Medulla oblongata (tissue), 1 donor: ENCODE data around the gene PTPRR.

Source experiments
- DNase-seq: peaks from one replicate; pipeline ENCODE4 v3.0.0-alpha.2; 2015; ENCODE audit errors: extremely low spot score

PTPRR gene

DNA sequence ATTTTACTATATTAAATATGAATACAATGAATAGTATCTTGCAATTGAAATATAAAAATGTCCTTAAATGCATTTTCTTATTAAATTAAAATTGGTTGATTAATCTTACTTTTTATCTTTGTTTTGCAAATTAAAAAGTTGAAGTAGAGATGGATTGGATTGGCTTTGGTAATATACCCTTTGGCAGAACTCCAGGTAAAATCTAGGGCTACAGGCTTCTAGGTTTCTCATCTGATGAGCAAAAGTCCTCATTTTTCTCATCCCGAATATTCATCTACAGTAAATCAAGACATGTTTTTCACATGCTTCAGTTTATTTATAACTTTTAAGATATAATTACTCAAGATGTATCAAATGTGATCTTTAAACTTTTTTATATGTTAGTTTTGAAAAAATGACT, 2.2 kb downstream of the PTPRR start:
- DNase-seq = no peak

DNA sequence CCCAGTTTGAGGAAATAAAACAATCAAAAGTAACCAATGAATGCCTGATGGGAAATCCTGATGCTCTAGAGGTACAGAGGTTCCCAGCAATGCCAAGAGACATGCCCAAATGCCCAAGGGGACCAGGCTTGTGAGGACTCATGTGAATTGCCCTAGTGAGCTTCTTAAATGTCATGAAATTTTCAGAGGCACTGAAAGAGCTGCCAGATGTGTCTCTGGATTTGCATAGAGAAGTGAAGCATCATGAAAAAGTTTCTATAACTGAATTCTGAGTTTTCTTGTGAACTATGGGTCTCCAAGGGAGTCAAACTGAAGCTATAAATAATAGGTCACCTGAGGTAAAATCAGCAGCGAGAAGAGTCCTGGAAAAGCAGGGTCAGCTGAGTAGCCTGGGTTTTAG, 9.9 kb downstream of the PTPRR start:
- no peak for DNase-seq

DNA sequence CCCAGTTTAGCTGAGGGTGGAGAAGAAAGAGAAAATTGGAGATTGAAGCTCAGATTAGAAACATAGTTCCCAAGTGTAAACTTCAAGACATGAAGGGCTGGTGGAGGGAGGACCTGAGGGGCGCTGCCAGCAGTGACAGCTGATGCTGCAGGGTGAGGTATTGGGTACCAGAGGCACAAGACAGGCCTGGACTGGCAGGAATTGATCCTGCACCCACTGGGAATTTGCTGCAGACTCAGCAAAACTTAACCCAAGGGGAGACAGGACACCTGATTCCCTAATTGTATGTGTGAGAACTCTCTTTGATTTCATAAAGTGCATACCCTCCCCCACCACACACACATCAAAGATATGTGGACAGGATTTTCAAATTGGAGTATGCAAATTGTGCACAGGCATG, 11.6 kb downstream of the PTPRR start:
- no peak for DNase-seq

DNA sequence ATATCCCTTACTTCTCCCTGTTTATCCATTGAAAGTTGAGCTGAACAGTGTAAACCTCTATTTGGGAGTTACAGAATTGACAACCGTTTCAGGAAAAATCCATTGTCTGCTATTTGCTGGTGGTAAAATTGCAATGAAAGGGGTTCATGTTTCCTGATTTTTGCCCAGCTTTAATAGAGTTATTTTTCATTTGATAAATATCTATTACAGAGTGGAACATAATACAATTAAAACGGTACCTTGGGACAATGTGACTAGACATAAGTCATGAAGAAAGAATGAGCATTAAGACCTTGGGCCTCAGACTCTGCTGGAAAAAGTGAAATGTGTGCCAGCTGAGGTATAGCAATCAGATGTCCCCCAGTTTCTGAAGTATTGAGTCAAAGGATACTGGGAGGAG, 13.1 kb downstream of the PTPRR start:
- DNase-seq = no peak

DNA sequence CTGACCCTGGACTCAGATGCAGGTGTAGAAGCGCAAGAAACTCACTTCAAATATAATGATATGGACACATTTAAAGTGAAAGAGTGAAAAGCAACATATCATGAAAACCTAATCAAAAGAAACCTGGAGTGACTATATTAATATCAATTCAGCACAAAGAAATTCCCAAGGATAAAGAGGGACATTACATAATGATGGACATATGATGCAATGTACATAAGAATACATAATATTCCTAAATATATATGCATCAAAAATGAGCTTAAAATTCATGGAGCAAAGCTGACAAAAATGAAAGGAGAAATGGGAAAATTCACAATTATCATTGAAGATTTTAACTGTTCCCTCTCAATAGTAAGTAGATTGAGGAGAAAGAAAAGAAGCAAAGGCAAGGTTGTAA, 24.6 kb downstream of the PTPRR start:
- no peak for DNase-seq

DNA sequence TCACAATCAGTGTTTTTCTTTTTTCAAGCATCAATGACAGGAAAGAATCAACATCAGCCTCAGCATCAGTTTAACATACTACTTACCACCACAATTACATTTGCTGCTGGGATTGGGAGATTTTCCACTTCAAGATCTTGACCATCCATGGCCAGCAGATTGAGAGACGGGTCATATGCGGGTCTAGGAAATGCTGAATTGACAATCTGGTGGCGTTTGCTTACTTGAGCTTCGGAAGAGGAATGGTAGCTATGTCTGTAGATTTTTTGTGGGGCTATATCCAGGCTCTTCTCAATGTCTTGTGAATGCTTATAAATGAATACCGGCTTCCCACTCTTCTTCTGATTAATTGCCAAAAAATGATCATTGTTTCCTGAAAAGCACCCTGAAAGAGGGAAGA, 27.9 kb downstream of the PTPRR start:
- DNase-seq = no peak

DNA sequence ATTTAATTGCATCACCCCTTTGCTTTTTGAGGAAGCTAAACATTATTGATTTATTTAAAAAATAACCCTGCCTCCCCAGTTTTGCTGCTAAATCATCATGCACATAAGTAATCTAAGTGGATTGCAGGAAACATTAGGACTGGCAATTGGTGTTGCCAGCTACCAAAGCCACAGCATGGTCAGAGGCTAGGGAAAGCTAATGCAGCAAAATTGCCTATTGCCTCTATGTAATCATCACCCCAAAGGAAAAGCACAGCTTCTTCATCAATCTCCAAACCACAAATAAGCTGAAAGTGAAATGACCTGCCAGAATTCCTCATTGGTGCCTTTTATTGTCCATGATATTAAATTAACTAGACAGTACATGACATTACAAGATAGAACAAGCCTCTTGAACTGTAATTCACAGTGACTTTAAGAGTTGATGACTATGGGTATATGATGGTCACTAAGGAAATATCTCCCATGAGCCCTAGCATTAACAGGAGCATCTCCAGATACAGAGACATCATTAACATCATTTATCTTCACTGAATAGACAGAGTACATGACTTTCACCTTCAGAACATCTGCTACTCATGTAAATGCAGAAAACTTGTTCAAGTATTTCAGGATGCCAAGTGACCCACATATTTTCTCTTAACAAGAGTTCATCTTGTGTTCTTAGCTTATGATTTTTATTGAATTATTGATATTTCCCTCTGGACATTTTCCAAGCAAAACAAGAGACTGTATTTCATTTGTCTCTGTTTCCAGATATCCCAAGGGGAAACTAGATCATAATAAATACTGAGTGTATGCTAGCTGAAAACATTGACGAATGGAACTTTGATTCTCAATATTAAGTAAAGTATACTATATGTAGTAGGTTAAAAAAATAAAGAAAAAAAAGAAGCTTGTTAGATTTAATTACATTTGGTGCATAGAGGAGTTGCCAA, 29.4 kb downstream of the PTPRR start:
- DNase-seq = no peak

DNA sequence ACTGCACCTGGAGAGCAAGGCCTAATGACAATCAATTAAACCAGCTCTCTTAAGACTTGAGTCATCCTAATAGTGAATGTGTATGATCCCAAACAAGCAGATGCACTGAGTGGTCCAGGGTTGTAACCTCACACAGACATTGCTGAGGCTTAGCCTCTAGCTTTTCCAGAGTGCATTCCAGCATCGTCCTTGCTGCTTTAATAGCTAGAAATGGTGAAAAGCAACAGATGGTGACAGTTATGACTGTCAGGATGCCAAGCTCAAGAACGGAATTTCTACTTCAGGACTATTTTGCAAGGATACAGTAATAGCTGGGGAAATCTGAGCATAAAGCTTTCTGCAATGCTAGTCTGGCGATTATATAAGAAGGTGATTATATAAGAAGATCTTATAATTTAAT, 34.6 kb downstream of the PTPRR start:
- DNase-seq = no peak

DNA sequence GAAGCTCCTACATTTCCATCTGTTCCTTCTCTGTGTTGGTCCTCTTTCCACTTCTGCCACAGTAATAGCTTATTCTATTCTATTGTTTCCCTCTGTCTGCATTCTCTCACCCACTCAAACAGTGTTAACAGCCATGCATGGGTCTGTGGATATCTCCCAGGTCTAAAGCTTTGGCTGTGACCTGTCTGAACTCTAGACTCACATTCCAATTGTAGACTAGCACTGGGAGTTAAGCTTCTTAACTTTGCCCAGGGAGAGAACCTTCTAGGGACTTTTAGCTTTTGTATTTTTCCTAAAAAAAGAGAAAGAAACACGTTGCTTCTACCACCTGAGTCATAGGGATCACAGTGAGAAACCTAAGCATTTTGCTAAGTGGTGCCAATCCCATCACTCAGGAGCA, 36.7 kb downstream of the PTPRR start:
- DNase-seq = no peak

DNA sequence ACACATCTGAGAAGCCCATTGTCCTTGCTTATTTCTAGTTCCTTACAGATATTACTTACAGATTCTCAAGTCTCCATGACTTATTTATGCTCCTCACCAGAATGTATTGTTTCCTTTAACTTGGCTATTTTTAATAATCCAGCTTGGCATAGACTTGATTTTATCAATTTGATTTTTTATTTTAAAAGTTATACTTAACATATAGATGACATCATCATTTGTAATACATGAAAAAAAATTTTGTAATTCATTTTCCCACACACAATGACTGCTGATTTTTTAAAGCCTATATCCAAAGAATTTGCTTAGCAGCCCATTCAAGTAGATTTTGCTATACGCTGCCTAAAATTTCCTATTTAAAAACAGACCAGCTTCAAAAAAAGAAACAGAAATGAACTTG, 39.8 kb downstream of the PTPRR start:
- DNase-seq = no peak

DNA sequence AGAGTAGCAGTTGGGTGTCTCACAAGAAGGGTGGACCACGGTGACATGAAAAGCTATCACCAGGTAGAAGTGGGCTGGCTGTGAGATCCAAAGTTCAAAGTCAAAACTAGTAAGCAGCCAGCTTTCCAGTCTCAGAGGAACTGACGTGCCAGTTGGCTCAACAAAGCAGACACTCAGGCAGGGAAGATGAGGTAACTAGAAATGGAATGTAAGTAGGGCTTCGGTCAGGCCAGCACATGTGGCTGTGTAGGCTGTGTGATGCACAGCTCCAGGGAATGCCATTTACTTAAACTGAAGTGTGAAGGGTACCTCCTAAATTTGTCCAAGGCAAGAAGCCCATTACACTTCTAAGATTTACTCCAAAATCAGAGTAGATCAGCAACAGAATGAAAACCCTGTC, 43.6 kb downstream of the PTPRR start:
- no peak for DNase-seq

DNA sequence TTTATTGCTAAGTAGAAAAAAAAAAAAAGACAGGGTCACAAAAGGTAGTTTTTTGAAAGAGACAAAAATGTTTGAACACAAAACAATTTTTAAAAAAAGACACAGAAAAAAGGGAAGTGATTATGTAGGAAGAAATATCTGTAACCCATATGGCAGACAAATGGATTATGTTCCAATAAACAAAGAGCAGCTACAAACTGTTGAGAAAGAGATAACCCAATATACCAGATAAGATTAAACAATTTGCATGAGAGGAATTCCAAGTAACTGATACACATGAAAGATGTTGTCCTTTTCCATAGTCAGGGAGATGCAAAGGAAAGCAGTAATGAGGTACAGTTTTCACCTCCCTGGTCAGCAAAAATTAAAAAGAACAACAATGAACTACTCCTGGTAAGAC, 44.9 kb downstream of the PTPRR start:
- no peak for DNase-seq

DNA sequence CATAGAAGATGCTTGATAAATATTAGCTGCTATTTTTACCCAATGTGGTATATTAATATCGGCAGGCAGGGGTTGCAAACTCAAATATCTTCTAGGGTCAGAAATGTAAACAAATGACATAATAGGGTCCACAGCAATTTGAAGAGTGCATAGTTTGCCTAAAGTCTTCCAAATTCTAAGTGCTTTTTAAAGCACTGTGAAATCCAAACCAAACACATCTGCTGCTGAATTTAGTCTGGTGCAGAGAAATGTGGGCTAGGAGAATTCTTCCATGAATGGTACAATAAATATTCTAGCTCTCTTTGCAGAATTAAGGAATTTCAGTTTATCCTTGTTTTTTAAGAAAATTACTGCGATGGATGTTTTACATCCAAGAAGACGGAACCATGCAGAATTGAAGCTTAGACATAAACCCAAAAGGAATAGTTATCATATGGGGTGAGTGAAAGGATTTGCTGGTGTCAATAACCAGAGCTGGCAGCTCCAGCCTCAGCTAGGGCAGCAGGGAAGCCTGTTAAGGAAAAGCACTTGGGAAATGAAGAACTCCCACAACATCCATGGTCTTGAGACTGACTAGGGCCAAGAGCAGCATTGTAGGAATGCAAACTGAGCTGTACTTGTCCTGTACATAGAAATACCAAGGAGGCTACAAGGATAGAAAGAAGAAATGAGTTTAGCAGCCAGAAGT, 65.5 kb downstream of the PTPRR start:
- no peak for DNase-seq

DNA sequence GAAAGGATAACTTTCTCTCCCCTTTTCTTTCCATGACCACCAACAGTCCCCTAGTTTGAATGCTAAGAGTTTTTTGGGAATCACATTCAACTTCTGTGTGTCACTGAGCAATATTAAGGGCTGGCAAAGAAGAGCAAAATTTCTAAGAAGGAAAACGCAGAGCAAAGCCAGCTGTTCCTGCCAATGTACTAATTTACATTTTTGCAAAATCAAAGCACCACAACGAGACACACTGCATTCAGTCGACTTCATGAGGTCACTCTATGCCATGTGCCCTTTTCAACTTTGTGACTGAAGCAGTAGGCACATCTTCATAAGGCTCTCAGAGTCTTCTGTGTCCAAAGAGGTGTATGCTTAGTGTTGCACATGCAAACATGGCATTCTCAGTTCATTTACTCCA, 66.4 kb downstream of the PTPRR start:
- no peak for DNase-seq

DNA sequence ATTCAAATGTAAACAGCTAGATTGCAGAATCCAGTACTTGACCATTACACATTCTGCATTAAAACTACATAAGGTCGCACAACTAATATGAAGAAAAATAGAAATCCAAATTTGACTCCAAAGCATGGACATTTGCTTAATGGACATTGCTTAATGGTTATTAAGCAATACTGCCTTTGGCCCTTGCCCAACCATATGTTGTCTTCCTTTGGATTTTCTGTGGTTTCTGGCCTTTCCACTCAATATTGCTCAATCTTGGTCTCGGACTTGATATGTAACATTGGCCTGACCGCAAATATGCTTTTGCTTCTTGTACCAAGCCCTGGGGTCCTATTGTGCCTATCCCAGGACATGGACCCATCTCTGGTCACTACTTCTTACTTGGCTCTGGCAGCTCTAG, 67.2 kb downstream of the PTPRR start:
- no peak for DNase-seq

DNA sequence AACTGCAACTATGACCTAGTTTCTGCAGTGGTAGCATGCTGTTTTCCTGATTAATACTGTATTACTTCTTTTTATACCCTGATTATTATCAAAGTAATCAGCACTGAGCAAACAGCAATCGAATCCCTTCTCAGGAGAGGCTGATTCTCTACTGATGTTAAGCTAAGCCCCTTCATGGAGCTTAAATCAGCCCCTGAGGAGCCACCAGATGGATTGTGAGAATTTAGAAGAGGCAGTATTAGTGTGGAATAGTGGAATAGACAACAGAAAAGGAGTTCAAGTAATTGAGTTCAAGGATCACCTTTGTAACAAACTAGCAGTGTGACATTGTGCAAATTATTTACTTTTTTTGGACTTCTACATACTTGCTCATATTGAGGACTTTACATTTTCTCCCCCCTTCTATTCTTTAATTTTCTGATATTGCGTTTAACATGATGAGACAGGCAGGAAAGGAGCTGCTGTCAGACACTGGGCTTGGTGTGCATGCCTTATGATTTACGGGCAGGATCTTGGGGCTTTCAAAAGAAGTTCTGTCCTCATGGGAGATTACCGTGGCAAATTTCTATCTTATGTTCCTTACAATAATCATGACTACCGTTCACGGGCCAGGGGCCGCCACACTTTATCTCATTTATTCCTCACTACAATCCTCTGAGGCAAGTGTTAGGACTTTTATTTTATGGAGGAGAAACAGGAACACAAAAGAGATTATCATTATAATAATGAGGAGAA, 68.0 kb downstream of the PTPRR start:
- DNase-seq = no peak

DNA sequence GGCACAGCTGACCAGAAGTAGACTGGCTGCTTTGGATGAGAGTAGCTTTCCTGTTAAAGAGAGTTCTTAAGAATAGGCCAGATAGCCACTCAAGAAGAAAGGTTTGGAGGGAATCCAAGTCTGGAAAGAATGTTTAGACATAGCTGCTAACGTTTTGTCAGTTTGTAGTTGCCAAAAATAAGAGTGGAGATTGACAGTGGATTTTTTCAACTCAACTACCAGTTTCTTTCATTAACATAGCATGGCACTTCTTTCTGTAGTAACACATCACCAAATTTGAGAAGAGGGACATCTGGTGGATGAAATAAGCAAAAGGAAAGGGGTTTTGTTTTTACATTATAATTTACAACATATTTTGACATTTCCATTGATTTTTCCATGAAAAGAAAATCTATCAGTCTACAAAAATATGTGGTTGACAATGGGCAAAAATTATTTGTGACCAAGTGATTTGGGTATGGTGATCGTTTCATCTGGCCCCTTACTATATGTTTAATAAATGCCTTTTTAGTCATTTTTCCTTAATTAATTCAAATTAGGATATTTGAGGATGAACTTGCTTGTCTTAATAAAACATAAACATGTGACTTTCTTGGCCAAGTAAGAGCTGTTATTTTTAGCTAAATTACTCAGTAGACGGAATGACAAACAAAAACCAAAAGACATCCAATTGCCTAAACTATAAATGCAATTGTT, 71.1 kb downstream of the PTPRR start:
- peak; percentile 47 for DNase-seq

DNA sequence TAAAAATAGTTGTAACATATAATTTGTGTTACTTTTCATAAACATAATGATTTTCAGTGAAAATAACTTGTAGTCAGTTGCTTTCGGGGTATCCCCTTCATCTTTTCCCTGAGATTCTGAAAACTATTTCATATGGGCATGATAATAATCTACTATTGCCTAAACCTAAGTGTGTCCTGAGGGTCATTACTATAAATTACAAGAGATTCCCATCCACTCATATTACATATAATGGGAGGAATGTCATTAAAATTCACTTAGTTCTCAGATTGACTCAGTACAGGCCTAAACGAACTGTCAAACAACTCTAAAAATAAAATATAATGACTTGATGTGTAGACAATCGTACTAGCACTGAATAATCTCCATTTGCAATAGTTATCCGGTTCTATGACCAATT, 72.7 kb downstream of the PTPRR start:
- DNase-seq = no peak

DNA sequence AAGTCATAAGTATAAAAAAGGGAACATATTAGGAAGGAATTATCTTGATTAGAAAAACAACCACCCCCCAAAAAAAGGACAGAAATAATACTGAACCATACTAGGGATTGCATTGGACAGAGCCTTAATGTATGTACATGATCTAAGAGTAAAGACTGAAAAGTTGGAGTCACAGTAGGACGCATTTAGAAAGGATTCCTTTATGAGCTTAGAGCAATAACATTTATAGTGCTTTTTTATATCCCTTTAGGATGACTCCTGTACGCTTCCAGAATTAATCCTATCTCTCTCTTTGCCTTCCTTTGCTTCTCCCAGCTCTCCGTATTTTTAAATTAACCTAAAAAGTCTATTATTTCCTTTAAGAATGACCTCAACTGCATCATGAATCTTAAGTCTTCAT, 75.3 kb downstream of the PTPRR start:
- no peak for DNase-seq

DNA sequence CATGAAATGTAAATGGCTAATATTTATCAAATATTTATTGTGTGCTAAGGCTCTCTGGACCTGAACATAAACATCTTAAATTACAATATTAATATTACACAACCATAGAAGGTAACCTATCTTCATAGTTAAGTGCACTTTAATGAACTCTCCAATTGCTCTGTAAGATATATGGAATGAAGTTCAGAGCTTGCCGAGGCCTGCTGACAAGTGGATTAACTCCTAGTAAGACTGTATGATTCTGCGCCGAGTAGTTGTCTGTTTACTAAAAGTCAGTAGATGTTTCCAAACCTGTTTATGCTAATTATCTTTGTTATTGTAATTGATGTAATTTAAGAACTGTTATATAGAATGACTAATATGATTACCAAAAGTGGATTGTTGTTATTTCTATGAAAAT, 77.2 kb downstream of the PTPRR start:
- peak; percentile 14 for DNase-seq

DNA sequence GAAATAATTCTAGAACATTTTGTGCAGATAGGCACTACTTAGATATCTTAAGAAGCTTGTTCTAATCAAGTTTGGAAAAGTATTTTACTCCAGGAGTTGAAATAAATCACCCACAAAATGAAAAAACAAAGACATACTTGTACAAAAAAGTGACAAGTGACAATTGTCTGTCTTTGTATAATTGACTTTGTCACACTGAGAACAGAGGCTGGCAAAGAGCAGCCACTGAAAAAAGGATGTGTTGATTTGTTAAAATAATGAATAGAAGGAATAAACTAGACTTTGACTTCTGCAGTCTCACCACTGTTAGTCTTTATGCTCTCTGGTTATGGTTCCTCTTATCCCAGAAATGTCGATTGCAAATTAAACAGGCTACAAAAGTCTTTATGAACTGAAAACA, 77.6 kb downstream of the PTPRR start:
- DNase-seq = peak; percentile 87

DNA sequence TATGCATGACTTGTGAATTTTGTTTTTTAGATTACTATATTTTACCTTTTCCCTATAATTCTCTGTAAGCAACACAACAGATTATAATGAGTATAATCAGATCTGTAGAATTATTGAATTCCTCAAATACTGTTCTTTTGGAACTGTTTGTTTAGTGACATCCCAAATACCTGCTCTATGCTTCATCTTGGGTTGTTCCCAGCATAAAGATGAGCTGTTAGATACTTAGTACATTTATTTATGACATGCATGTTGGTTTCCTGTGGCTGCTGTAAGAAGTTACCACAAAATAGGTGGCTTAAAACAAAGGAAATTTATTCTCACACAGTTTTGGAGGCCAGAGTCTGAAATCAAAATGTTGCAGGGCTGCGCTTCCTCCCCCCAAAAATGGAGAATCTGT, 78.4 kb downstream of the PTPRR start:
- no peak for DNase-seq
